Ectodermal cell (in vitro differentiated cells): ENCODE data around the gene LCP1.

ENCODE experiments used
- H3K27ac ChIP-seq: 2 replicates; pipeline ENCODE4 v1.7.0; 2013; ENCODE audit warnings: mild to moderate bottlenecking, low read depth, low read length; ENCODE audit not compliant: insufficient read depth, poor library complexity, severe bottlenecking
- H3K27me3 ChIP-seq: 2 replicates; pipeline ENCODE4 v1.7.0; 2013; ENCODE audit warnings: mild to moderate bottlenecking, low read length; ENCODE audit not compliant: insufficient read depth, control insufficient read depth, poor library complexity, severe bottlenecking
- H3K36me3 ChIP-seq: one replicate; pipeline ENCODE4 v1.7.0; 2013; ENCODE audit warnings: low read length; ENCODE audit not compliant: control insufficient read depth, insufficient read depth
- H3K4me1 ChIP-seq: one replicate; pipeline ENCODE4 v1.7.0; 2013; ENCODE audit warnings: low read length; ENCODE audit not compliant: control insufficient read depth, insufficient read depth
- H3K4me3 ChIP-seq: 2 replicates; pipeline ENCODE4 v1.7.0; 2013; ENCODE audit warnings: low read depth, low read length, control low read depth; ENCODE audit not compliant: insufficient read depth
- H3K9me3 ChIP-seq: 2 replicates; pipeline ENCODE4 v1.7.0; 2013; ENCODE audit warnings: mild to moderate bottlenecking, low read length, moderate library complexity; ENCODE audit not compliant: control insufficient read depth
- WGBS, 2 experiments: methylation state at CpG; one replicate each; pipeline ENCODE4 v1.1.7; 2013; ENCODE audit warnings: missing lambda C conversion rate in 2 of 2; 5-methylcytosine and 5-hydroxymethylcytosine counted together

LCP1 gene

GRCh38 chr13:46086985-46087384, 95.0 kb downstream of the LCP1 start:
- no peak overlapping the region for H3K27ac ChIP-seq
- H3K36me3 ChIP-seq: no peaks in the 10 kb centered on the region
- no peaks in the 10 kb centered on the region for H3K4me1 ChIP-seq
- H3K4me3 ChIP-seq: no peak overlapping the region
- H3K9me3 ChIP-seq: no peaks in the 10 kb centered on the region
- H3K27me3 ChIP-seq: no peaks in the 10 kb centered on the region
- 86 to 92% methylated on average over 11 to 12 of the region's 12 CpGs for WGBS, 2 experiments

GRCh38 chr13:46086421-46086922, 95.5 kb downstream of the LCP1 start:
- H3K36me3 ChIP-seq: no peaks in the 10 kb centered on the region
- H3K27me3 ChIP-seq: no peaks in the 10 kb centered on the region
- H3K9me3 ChIP-seq: no peaks in the 10 kb centered on the region
- no peak overlapping the region for H3K27ac ChIP-seq
- H3K4me3 ChIP-seq: no peak overlapping the region
- WGBS, 2 experiments: 88% methylated on average over 12 of the region's 12 CpGs
- no peaks in the 10 kb centered on the region for H3K4me1 ChIP-seq

GRCh38 chr13:46085737-46086136, 96.2 kb downstream of the LCP1 start:
- H3K4me3 ChIP-seq: no peak overlapping the region
- 95 to 96% methylated on average over 13 of the region's 13 CpGs for WGBS, 2 experiments
- H3K36me3 ChIP-seq: no peaks in the 10 kb centered on the region
- H3K9me3 ChIP-seq: no peaks in the 10 kb centered on the region
- no peaks in the 10 kb centered on the region for H3K4me1 ChIP-seq
- no peak overlapping the region for H3K27ac ChIP-seq
- H3K27me3 ChIP-seq: no peaks in the 10 kb centered on the region

GRCh38 chr13:46082324-46082723, 99.7 kb downstream of the LCP1 start:
- Histone ChIP-seq H3K27ac (no peak overlapping the region), H3K9me3 (no peaks in the 10 kb centered on the region), H3K4me3 (no peak overlapping the region), H3K27me3 (no peaks in the 10 kb centered on the region), H3K36me3 (no peaks in the 10 kb centered on the region), H3K4me1 (no peaks in the 10 kb centered on the region)
- 94 to 96% methylated on average over 5 of the region's 5 CpGs for WGBS, 2 experiments

- 93 to 100% methylated on average over 2 of the region's 2 CpGs for WGBS, 2 experiments
- Histone ChIP-seq H3K27ac (no peak overlapping the region), H3K36me3 (no peaks in the 10 kb centered on the region), H3K27me3 (no peaks in the 10 kb centered on the region), H3K4me1 (no peaks in the 10 kb centered on the region), H3K9me3 (no peaks in the 10 kb centered on the region), H3K4me3 (no peak overlapping the region)
These were observed 102.2 kb downstream of the LCP1 start for GRCh38 chr13:46079770-46080169.

GRCh38 chr13:46077265-46077664, 104.7 kb downstream of the LCP1 start:
- Histone ChIP-seq H3K4me3 (no peak overlapping the region), H3K9me3 (no peaks in the 10 kb centered on the region), H3K36me3 (no peaks in the 10 kb centered on the region), H3K27ac (no peak overlapping the region), H3K27me3 (no peaks in the 10 kb centered on the region), H3K4me1 (no peaks in the 10 kb centered on the region)
- 94 to 100% methylated on average over 1 of the region's 1 CpG for WGBS, 2 experiments

GRCh38 chr13:46076827-46077226, 105.2 kb downstream of the LCP1 start:
- no peak overlapping the region for H3K4me3 ChIP-seq
- H3K27ac ChIP-seq: no peak overlapping the region
- H3K9me3 ChIP-seq: no peaks in the 10 kb centered on the region
- H3K4me1 ChIP-seq: no peaks in the 10 kb centered on the region
- no peaks in the 10 kb centered on the region for H3K36me3 ChIP-seq
- WGBS, 2 experiments: 93 to 97% methylated on average over 2 of the region's 3 CpGs
- no peaks in the 10 kb centered on the region for H3K27me3 ChIP-seq
